ENCODE data around the gene MCM10. TPM values are rescaled to one million over a fixed set of nuclear protein-coding genes. Genes with fewer than 3 reads are reported as not detected.

Gene MCM10
- total RNA-seq, 4 donors from 2014 or later, result 0.41 to 0.75 (median 0.62) TPM

DNA sequence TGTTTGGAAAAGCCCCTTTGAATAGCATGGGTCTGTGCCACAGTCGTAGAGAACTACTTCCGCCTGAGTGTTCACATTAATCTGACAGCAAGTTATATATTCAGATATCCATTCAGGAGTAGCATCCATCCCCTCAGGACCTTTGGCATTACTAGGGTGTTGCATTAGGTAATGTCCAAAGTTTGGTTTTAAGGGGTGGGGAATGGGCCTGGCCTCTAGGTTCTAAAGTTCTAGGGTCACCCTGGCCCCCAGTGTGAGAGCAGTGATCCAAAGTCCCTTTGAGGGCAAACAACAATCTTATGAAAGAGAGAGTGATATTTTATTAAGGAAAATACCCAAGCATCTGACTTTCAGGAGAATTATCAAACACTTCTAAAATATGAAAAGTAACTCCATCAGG lies 12.3 kb downstream of the MCM10 start:
- Histone ChIP-seq H3K4me1 (no peaks in the 10 kb centered on the region), H3K9me3 (no peaks in the 10 kb centered on the region), H3K27me3 (no peaks in the 10 kb centered on the region), H3K4me3 (no peak overlapping the region), H3K36me3 (no peaks in the 10 kb centered on the region), H3K27ac (no peak overlapping the region)
- WGBS, 2 donors (ENCODE audit: low coverage in 1 of 2), result 100% methylated on average over 2 of the region's 2 CpGs; no CpG with 5 or more reads in 1 of the 2 donors
- TF ChIP-seq POLR2A (IDR thresholded peaks at IDR 0.05), result no peak
- TF ChIP-seq POLR2AphosphoS5 (IDR thresholded peaks at IDR 0.05), result no peak
- TF ChIP-seq CTCF (IDR thresholded peaks at IDR 0.05), result no peak
- TF ChIP-seq EP300 (IDR thresholded peaks at IDR 0.05; ENCODE audit: low read depth), result no peak
- intact Hi-C loops (cut with DNase I; ENCODE audit: low total_unique reads) (no loop called here), in situ Hi-C loops (cut with MboI; ENCODE audit: low pct_ligation_motif_present in 1 of 4, low pct_unique_long_range_greater_than_20kb in 1 of 4, low sequenced_read_pairs in 3 of 4) (no loop called here)
- no peak for DNase-seq

DNA sequence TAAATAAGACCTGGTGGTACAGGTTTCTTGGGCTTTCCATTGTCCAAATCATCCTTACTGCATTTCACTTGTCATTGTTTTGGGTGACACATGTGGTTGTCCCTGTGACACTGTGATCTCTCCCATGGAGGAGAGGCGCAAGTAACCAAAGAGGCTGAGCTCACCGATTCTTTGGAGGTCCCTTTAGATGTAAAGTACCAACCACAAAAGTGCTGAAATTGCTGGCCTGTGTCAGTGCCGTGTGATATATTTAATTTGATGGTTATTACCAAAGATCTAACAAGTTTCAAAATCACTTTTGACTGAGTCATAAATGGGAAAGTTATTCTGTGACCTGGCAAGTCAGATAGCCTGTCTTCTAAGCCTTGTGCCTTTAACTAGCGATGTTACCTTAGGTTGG lies 19.4 kb downstream of the MCM10 start:
- DNase-seq, result no peak
- Histone ChIP-seq H3K9me3 (no peaks in the 10 kb centered on the region), H3K36me3 (no peaks in the 10 kb centered on the region), H3K4me1 (no peaks in the 10 kb centered on the region), H3K4me3 (no peak overlapping the region), H3K27ac (no peak overlapping the region), H3K27me3 (no peaks in the 10 kb centered on the region)
- 80 to 83% methylated on average over 1 to 4 of the region's 4 CpGs for WGBS, 2 donors (ENCODE audit: low coverage in 1 of 2)
- in situ Hi-C loops (cut with MboI; ENCODE audit: low pct_ligation_motif_present in 1 of 4, low pct_unique_long_range_greater_than_20kb in 1 of 4, low sequenced_read_pairs in 3 of 4), result no loop called here
- intact Hi-C loops (cut with DNase I; ENCODE audit: low total_unique reads), result no loop called here
- TF ChIP-seq EP300 (IDR thresholded peaks at IDR 0.05; ENCODE audit: low read depth), result no peak
- no peak for TF ChIP-seq POLR2AphosphoS5 (IDR thresholded peaks at IDR 0.05)
- TF ChIP-seq CTCF (IDR thresholded peaks at IDR 0.05), result no peak
- TF ChIP-seq POLR2A (IDR thresholded peaks at IDR 0.05), result no peak

DNA sequence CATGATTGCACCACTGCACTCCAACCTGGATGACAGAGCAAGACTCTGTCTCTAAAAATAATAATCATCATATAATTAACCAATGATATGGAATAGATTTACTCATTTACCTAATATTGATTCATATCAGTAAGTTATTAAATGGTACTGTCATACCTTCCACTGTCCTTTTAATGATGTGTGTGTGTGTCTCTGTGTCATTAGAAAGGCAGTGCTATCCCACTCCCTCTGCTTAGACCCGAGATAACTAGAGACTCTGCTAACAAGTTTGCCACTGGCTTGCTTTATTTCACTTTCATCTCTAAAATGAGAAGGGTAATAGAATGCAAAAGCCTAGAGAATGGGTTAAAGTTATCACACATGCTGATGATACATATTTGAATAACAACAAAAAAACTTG lies 21.1 kb downstream of the MCM10 start:
- in situ Hi-C loops (cut with MboI; ENCODE audit: low pct_ligation_motif_present in 1 of 4, low pct_unique_long_range_greater_than_20kb in 1 of 4, low sequenced_read_pairs in 3 of 4), result no loop called here

DNA sequence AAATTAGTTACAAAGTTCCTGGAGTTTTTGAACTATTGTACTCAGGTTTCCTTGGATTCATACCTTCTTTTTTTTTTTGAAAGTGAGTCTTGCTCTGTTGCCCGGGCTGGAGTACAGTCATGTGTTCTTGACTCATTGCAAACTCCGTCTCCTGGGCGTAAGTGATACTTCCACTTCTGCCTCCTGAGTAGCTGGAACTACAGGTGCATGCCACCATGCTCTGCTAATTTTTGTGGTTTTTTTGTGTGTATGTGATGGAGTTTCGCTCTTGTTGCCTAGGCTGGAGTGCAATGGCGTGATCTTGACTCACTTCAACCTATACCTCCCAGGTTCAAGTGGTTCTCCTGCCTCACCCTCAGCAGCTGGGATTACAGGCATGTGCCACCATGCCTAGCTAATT lies 22.3 kb downstream of the MCM10 start:
- no peak overlapping the region for H3K27ac ChIP-seq
- 64 to 89% methylated on average over 5 of the region's 5 CpGs for WGBS, 2 donors (ENCODE audit: low coverage in 1 of 2)
- TF ChIP-seq EP300 (IDR thresholded peaks at IDR 0.05; ENCODE audit: low read depth) (no peak), CTCF (IDR thresholded peaks at IDR 0.05) (no peak), POLR2AphosphoS5 (IDR thresholded peaks at IDR 0.05) (no peak), POLR2A (IDR thresholded peaks at IDR 0.05) (no peak)
- intact Hi-C loops (cut with DNase I; ENCODE audit: low total_unique reads) (no loop called here), in situ Hi-C loops (cut with MboI; ENCODE audit: low pct_ligation_motif_present in 1 of 4, low pct_unique_long_range_greater_than_20kb in 1 of 4, low sequenced_read_pairs in 3 of 4) (no loop called here)
- DNase-seq, result no peak
- no peak overlapping the region for H3K4me3 ChIP-seq
- H3K27me3 ChIP-seq, result no peaks in the 10 kb centered on the region
- no peaks in the 10 kb centered on the region for H3K9me3 ChIP-seq
- H3K36me3 ChIP-seq, result no peaks in the 10 kb centered on the region
- no peaks in the 10 kb centered on the region for H3K4me1 ChIP-seq

More for the DNA sequence above, 21.1 kb downstream of the MCM10 start:
- Histone ChIP-seq H3K27ac (no peak overlapping the region), H3K9me3 (no peaks in the 10 kb centered on the region), H3K27me3 (no peaks in the 10 kb centered on the region), H3K4me3 (no peak overlapping the region), H3K4me1 (no peaks in the 10 kb centered on the region), H3K36me3 (no peaks in the 10 kb centered on the region)
- TF ChIP-seq POLR2AphosphoS5 (IDR thresholded peaks at IDR 0.05), result no peak
- no peak for TF ChIP-seq CTCF (IDR thresholded peaks at IDR 0.05)
- TF ChIP-seq POLR2A (IDR thresholded peaks at IDR 0.05), result no peak
- no peak for TF ChIP-seq EP300 (IDR thresholded peaks at IDR 0.05; ENCODE audit: low read depth)
- WGBS, 2 donors (ENCODE audit: low coverage in 1 of 2), result 77 to 90% methylated on average over 1 of the region's 1 CpG
- intact Hi-C loops (cut with DNase I; ENCODE audit: low total_unique reads), result no loop called here
- no peak for DNase-seq
